Epidermal melanocyte (primary cell): ENCODE results near the gene IER3.

Experiments used
- DNase-seq: peaks from one replicate; pipeline ENCODE4 v3.0.0; 2011; ENCODE audit warnings: low spot score; ENCODE audit not compliant: insufficient read length

IER3 gene

DNA sequence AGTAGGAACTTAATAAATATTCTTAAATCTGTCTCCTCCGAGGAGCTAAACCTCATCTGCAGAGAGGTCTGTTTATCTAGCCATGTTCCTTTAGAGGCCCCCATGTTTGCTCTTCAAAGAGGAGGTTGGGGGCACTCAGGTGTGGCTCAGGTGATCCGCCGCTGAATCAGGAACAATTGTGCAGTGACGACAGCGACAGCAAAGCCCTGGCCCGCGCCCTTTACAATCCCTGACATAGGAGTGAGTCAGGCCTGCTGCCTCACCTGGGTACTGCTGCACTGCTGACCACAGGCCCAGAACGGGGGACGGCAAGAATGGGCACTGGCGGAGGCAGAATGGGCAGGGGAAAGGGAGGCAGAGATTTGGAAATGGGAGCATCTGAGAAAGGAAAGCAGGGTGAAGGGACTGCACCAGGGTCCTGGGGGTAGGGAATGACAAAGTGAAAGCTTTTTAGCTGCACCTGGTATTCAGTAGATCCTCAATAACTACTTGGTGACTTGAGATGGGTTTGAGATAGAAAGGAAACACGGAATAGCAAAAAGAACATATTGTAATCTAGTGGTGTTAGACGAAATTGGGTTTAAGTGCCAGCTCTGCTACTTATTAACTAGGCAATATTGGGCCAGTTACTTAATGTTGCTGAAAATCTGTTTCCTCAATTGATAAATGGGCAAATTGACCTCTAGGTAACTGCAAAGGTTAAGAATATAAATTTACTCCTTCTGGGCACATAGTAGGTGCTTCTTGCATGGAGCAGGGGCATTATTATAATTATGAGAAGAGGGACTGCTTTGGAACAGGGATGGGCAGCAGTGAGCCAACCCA is 5.4 kb upstream of the IER3 start:
- no peak for DNase-seq

DNA sequence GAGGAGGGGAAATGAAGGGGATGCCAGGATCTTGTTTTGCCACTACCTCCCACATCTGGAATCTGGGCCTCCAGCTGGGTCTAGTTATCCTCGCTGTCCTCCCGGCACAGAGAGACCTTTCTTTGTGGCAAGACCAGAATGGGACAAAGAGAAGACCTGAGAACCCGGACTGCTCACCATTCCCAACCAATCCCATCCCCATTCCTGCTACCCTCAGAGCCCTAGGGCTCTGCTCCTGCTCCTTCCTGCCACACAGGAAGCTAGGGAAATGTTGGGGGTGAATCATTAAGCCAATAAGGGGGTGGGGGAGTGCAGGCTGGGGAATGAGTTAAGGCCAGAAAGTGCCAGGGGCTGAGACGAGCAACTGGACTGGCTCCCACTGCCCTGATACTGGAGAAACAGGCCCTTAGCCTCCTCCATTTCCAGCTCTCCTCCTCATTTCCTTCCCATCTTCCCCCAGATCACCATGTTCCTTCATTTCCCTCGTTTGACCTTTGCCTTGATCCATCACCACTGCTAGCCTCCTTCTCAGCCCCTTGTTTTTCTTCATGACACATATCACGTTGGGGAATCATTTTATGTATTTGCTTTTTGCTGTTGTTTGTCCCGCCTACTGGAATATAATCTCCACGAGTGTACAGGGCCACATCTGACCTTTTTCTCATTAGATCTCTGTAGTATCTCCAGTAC is 4.6 kb upstream of the IER3 start:
- no peak for DNase-seq

- DNase-seq: no peak
Observed at GRCh38 chr6:30747902-30748769, 3.8 kb upstream of the IER3 start.

DNA sequence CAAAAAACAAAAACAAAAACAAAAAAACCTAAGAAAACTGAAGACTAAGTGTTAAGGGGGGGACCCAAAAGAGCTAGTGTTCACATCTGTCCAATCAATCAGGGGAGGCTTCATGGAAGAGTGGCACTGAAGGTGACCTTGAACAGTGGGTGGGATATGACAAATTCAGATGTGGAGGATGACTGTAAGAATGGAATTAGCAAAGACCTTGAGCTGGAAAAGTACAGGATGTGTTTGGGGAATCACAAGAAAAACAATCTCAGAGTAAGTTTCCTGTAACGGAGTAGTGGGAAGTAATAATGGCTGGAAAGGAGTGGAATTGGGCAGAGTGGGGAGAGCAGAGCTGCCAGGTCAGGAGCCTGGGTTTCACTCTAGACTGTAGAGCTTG is 2.9 kb upstream of the IER3 start:
- no peak for DNase-seq

GRCh38 chr6:30743099-30744053 is 971 bp downstream of the IER3 start:
- no peak for DNase-seq

GRCh38 chr6:30742316-30743098 is 1.8 kb downstream of the IER3 start, which contains the start of gene FLOT1:
FLOT1 (minus strand) TSS chr6:30742687; CDS start chr6:30742189, 498 bp downstream.
- peak; percentile 88 for DNase-seq

GRCh38 chr6:30741789-30742315 is 2.5 kb downstream of the IER3 start:
- DNase-seq: no peak

- no peak for DNase-seq
Observed at GRCh38 chr6:30741063-30741779, 3.1 kb downstream of the IER3 start.

GRCh38 chr6:30740540-30740870 is 3.8 kb downstream of the IER3 start:
- DNase-seq: no peak

DNA sequence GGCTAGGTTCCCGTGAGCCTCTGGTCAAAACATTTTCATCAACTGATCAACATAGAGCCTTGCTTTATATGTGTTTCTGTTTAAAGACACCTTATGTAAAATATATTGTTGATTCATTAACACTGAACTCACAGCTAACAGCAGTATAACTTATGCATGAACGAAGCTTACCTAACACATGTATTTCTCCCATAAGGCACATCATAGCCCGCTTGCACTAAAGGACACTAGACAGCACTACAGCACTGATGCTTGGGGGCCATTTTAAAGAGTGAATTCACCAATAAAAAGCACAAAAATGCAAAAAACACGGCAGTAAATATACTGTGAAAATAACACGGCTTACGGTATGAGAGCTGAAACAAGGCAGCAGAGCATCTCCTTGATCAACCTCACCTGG is 5.8 kb downstream of the IER3 start:
- DNase-seq: no peak

DNA sequence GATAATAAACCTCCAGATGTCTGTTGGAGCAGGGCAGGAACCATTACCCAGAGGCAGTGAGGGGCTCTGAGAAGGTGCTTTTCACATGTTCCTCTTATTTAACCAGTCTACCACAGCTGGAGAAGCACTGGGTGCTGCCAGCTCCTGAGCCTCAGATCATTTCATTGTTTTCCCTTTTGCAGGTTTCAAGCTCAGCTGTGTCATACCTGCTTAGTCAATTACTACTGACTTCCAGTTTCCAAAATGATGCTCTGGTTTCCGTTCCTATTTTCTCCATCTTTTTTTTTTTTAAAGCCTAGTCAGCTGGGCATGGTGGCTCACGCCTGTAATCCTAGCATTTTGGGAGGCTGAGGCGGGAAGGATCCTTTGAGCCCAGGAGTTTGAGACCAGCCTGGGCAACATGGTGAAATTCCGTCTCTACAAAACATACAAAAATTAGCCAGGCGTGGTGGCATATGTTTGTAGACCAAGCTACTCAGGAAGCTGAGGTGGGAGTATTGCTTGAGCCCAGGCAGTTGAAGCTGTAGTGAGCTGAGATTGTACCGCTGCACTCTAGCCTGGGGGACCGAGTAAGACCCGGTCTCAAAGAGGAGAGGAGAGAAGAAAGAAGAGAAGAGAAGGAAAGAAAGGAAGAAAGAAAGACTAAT is 8.6 kb downstream of the IER3 start:
- no peak for DNase-seq

DNA sequence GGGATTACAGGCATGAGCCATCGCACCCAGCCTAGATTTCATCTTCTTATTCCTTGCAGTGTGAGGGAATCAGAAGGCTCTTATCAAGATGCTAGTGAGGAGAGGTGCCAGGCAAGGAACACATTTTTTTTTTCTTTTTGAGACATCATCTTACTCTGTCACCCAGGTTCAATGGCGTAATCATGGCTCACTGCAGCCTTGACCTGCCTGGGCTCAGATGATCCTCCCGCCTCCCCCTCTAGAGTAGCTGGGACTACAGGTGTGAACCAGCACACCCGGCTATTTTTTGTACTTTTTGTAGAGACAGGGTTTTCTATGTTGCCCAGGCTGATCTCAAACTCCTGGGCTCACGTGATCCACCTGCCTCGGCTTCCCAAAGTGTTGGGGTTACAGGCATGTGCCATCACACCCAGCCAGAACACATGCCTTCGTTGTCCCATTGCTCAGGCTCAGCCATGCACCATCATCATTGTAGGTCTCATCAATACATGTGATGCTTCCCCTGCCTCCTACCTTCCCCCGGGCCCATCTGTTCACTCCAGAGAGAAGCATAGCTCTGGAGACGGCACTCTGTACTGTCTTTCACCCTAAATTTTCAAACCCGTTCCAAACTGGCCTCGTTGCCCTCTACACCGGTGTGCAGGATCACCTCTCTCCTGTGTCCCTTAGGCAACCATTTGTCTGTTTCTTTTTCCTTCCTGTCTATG is 12.0 kb downstream of the IER3 start:
- DNase-seq: no peak

- no peak for DNase-seq
Observed at GRCh38 chr6:30730601-30731435, 13.5 kb downstream of the IER3 start.

- no peak for DNase-seq
Observed at GRCh38 chr6:30727920-30728553, 16.3 kb downstream of the IER3 start.

DNA sequence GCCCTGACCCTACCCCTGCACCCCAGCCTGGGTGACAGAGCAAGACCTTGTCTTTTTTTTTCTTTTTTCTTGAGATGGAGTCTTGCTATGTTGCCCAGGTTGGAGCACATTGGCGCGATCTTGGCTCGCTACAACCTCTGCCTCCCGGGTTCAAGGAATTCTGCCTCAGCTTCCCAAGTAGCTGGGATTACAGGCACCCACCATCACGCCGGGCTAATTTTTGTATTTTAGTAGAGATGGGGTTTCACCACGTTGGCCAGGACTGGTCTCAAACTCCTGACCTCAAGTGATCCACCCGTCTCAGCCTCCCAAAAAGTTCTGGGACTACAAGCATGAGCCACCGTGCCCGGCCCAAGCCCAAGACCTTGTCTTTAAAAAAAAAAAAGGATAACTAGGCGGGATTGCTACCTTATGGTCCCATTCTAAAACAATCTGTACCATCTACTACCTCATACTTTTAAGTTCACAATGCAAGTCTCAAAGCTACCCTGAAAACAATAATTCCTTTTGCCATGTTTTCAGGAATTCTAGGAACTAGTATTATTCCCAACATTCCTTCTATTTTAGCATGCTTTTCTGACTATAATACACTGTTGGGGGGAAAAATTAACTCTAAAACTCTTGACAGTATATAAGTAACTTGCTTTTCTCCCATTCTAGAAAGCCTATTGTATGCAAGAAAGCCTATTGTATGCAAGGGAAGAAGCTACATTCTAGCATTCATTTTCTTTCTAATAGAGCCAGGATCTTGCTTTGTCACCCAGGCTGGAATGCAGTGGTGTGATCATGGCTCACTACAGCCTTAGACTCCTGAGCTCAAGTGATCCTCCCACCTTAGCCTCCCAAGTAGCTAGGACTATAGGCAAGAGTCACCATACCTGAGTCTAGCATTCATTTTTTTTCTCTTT is 17.6 kb downstream of the IER3 start:
- no peak for DNase-seq
